GM10266 (cell line): ENCODE measurements around the gene TNS4.

ENCODE experiments used
- DNase-seq: peaks from one replicate; pipeline ENCODE4 v3.0.0; 2012; ENCODE audit errors: extremely low spot score
- CTCF ChIP-seq: IDR thresholded peaks from 2 replicates; pipeline ENCODE4 v1.5.1; 2012; ENCODE audit warnings: mild to moderate bottlenecking, low read depth; ENCODE audit not compliant: control insufficient read depth, insufficient read depth; ENCODE audit errors: missing control alignments

The TNS4 gene

GRCh38 chr17:40511667-40512220 lies 10.3 kb upstream of the TNS4 start:
- TF ChIP-seq CTCF = no peak
- no peak for DNase-seq

- TF ChIP-seq CTCF = no peak
- no peak for DNase-seq
Observed at GRCh38 chr17:40511136-40511535, 9.7 kb upstream of the TNS4 start.

- no peak for TF ChIP-seq CTCF
- DNase-seq = no peak
Observed at GRCh38 chr17:40510328-40510648, 8.9 kb upstream of the TNS4 start.

GRCh38 chr17:40509626-40510327 lies 8.4 kb upstream of the TNS4 start:
- DNase-seq = no peak

GRCh38 chr17:40506786-40507185 lies 5.4 kb upstream of the TNS4 start:
- TF ChIP-seq CTCF = no peak
- DNase-seq = no peak

More at GRCh38 chr17:40509626-40510327, 8.4 kb upstream of the TNS4 start:
- no peak for TF ChIP-seq CTCF

- no peak for TF ChIP-seq CTCF
- DNase-seq = no peak
Observed at GRCh38 chr17:40503154-40503553, 1.7 kb upstream of the TNS4 start.

GRCh38 chr17:40502716-40503115 lies 1.3 kb upstream of the TNS4 start:
- no peak for DNase-seq
- TF ChIP-seq CTCF = no peak
